ENCODE measurements around the gene NECTIN2. TPM values are rescaled to one million over a fixed set of nuclear protein-coding genes. Genes with fewer than 3 reads are reported as not detected.
"Not testable (repeated sequence)": the region's sequence is repeated elsewhere in the genome, so short reads cannot be mapped to it uniquely, and the experiment has no call there.

The NECTIN2 gene
- polyA plus RNA-seq, 3 donors from 2014 or later, result 0.09 to 0.34 TPM; not detected in 1

DNA sequence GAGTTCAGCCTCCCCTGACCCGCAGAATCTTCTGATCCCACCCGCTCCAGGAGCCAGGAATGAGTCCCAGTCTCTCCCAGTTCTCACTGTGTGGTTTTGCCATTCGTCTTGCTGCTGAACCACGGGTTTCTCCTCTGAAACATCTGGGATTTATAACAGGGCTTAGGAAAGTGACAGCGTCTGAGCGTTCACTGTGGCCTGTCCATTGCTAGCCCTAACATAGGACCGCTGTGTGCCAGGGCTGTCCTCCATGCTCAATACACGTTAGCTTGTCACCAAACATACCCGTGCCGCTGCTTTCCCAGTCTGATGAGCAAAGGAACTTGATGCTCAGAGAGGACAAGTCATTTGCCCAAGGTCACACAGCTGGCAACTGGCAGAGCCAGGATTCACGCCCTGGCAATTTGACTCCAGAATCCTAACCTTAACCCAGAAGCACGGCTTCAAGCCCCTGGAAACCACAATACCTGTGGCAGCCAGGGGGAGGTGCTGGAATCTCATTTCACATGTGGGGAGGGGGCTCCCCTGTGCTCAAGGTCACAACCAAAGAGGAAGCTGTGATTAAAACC is 58.4 kb downstream of the NECTIN2 start:
- Mint-ChIP-seq H3K27me3 (ENCODE audit: low read depth in 3 of 3) (peaks cover 5 to 14% (median 6%) of the 10 kb centered on the region in 3 donors), H3K4me1 (no peaks in the 10 kb centered on the region), H3K4me3 (no peak overlapping the region), H3K36me3 (peaks cover 0 to 7% (median 3%) of the 10 kb centered on the region in 3 donors), H3K9me3 (peaks cover 0 to 1% (median 0%) of the 10 kb centered on the region in 6 donors), H3K27ac (no peak overlapping the region)
- no peak for DNase-seq

GRCh38 chr19:44905437-44906160 is 59.5 kb downstream of the NECTIN2 start, which contains the start of gene APOE:
Gene APOE, plus strand, starts transcription at chr19:44905796. Its CDS starts 829 bp downstream, at chr19:44906625.
- H3K4me3 Mint-ChIP-seq, result peak within 1 kb of the TSS in 1 of 5 donors; percentile 31
- peaks cover 0 to 1% (median 0%) of the 10 kb centered on the region in 6 donors for H3K9me3 Mint-ChIP-seq
- no peaks in the 10 kb centered on the region for H3K4me1 Mint-ChIP-seq
- no peak within 1 kb of the TSS for H3K27ac Mint-ChIP-seq
- peaks cover 5 to 14% (median 6%) of the 10 kb centered on the region in 3 donors for H3K27me3 Mint-ChIP-seq (ENCODE audit: low read depth in 3 of 3)
- DNase-seq, result no peak
- H3K36me3 Mint-ChIP-seq, result peaks cover 0 to 7% (median 0%) of the 10 kb centered on the region in 3 donors

- no peak overlapping the region for H3K27ac Mint-ChIP-seq
- H3K9me3 Mint-ChIP-seq, result peaks cover 0 to 1% (median 0%) of the 10 kb centered on the region in 6 donors
- peaks cover 9 to 15% (median 13%) of the 10 kb centered on the region in 3 donors for H3K27me3 Mint-ChIP-seq (ENCODE audit: low read depth in 3 of 3)
- peaks cover 0 to 2% (median 0%) of the 10 kb centered on the region in 3 donors for H3K36me3 Mint-ChIP-seq
- H3K4me1 Mint-ChIP-seq, result no peaks in the 10 kb centered on the region
- H3K4me3 Mint-ChIP-seq, result no peak overlapping the region
- DNase-seq, result no peak
These were observed 61.5 kb downstream of the NECTIN2 start for GRCh38 chr19:44907613-44908012.

- no peak overlapping the region for H3K4me3 Mint-ChIP-seq
- peaks cover 9 to 19% (median 12%) of the 10 kb centered on the region in 3 donors for H3K27me3 Mint-ChIP-seq (ENCODE audit: low read depth in 3 of 3)
- H3K36me3 Mint-ChIP-seq, result no peaks in the 10 kb centered on the region
- no peak for DNase-seq
- H3K4me1 Mint-ChIP-seq, result no peaks in the 10 kb centered on the region
- no peak overlapping the region for H3K27ac Mint-ChIP-seq
- H3K9me3 Mint-ChIP-seq, result peaks cover 0 to 1% (median 0%) of the 10 kb centered on the region in 6 donors
These were observed 62.2 kb downstream of the NECTIN2 start for GRCh38 chr19:44908074-44908835.

GRCh38 chr19:44908836-44909261 is 62.8 kb downstream of the NECTIN2 start:
- no peak overlapping the region for H3K4me3 Mint-ChIP-seq
- H3K36me3 Mint-ChIP-seq, result no peaks in the 10 kb centered on the region
- H3K4me1 Mint-ChIP-seq, result peaks cover 0 to 3% of the 10 kb centered on the region in 2 donors
- peaks cover 0 to 1% (median 0%) of the 10 kb centered on the region in 6 donors for H3K9me3 Mint-ChIP-seq
- DNase-seq, result no peak
- H3K27me3 Mint-ChIP-seq (ENCODE audit: low read depth in 3 of 3), result peaks cover 9 to 22% (median 12%) of the 10 kb centered on the region in 3 donors
- no peak overlapping the region for H3K27ac Mint-ChIP-seq

- Mint-ChIP-seq H3K9me3 (peaks cover 0 to 1% (median 0%) of the 10 kb centered on the region in 6 donors), H3K27ac (no peak overlapping the region), H3K27me3 (ENCODE audit: low read depth in 3 of 3) (peaks cover 10 to 26% (median 12%) of the 10 kb centered on the region in 3 donors)
These were observed 63.7 kb downstream of the NECTIN2 start for GRCh38 chr19:44909775-44910174.

DNA sequence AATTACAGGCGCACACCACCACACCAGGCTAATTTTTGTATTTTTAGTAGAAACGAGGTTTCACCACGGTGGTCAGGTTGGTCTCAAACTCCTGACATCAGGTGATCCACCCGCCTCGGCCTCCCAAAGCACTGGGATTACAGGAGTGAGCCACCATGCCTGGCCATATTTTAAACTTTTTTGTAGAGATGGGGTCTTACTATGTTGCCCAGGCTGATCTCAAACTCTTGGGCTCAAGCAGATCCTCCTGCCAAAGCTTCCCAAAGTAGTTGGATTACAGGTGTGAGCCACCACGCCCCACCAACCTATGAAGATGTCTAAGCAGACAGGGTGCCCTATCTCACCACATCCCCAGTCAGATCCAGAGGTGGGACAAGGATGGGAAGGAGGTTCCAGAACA is 65.8 kb downstream of the NECTIN2 start:
- peaks cover 6 to 22% (median 13%) of the 10 kb centered on the region in 3 donors for H3K27me3 Mint-ChIP-seq (ENCODE audit: low read depth in 3 of 3)
- not testable (repeated sequence) for DNase-seq, H3K4me3 Mint-ChIP-seq, H3K9me3 Mint-ChIP-seq, H3K27ac Mint-ChIP-seq, H3K36me3 Mint-ChIP-seq, H3K4me1 Mint-ChIP-seq

More at GRCh38 chr19:44909775-44910174, 63.7 kb downstream of the NECTIN2 start:
- Mint-ChIP-seq H3K4me1 (peaks cover 2 to 7% of the 10 kb centered on the region in 2 donors), H3K36me3 (no peaks in the 10 kb centered on the region), H3K4me3 (no peak overlapping the region)
- DNase-seq, result no peak

DNA sequence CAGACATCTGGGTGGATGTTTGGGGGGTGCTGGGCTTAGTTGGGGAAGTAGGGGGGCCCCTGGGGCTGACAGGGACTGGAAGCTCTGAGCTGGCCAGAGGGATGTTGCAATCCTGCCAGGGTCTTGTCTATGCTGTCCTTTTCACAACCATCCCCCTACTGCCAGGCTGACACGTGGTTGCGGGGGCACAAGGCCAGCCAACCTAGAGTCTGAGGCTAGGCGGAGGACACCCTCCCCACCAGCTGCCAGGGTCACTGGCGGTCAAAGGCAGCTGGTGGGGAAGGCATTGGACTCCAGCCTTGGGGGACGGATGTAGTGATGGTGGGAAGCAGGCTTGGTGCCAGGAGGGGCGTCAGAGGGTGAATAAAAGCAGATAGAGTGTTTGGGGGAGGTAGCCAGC is 66.8 kb downstream of the NECTIN2 start:
- Mint-ChIP-seq H3K27me3 (ENCODE audit: low read depth in 3 of 3) (peaks cover 7 to 20% (median 13%) of the 10 kb centered on the region in 3 donors), H3K9me3 (peaks cover 0 to 1% (median 0%) of the 10 kb centered on the region in 6 donors), H3K4me3 (no peak overlapping the region), H3K4me1 (peaks cover 6 to 10% of the 10 kb centered on the region in 2 donors), H3K36me3 (no peaks in the 10 kb centered on the region), H3K27ac (peak overlapping the region in 1 of 6 donors; percentile 55)
- DNase-seq, result no peak

- Mint-ChIP-seq H3K27me3 (ENCODE audit: low read depth in 3 of 3) (peaks cover 5 to 20% (median 13%) of the 10 kb centered on the region in 3 donors), H3K4me3 (peak overlapping the region in 4 of 5 donors; percentile 38 to 84 (median 57)), H3K27ac (peak overlapping the region in 2 of 6 donors; percentile 17 to 73)
- not testable (repeated sequence) for H3K36me3 Mint-ChIP-seq, H3K9me3 Mint-ChIP-seq, DNase-seq, H3K4me1 Mint-ChIP-seq
These were observed 67.7 kb downstream of the NECTIN2 start for GRCh38 chr19:44913512-44914432.

GRCh38 chr19:44914433-44915206 is 68.5 kb downstream of the NECTIN2 start, which contains the start of gene APOC1:
Gene APOC1, plus strand, starts transcription at chr19:44914608. Its CDS starts 284 bp downstream, at chr19:44914892.
- peak; percentile 68 to 73 (median 73) for DNase-seq
- peaks cover 5 to 20% (median 15%) of the 10 kb centered on the region in 3 donors for H3K27me3 Mint-ChIP-seq (ENCODE audit: low read depth in 3 of 3)
- H3K27ac Mint-ChIP-seq, result peak within 1 kb of the TSS in 3 of 6 donors; percentile 49 to 82 (median 73)
- not testable (repeated sequence) for H3K4me1 Mint-ChIP-seq, H3K9me3 Mint-ChIP-seq, H3K36me3 Mint-ChIP-seq
- peak within 1 kb of the TSS; percentile 79 to 89 (median 84) for H3K4me3 Mint-ChIP-seq

- Mint-ChIP-seq H3K27ac (no peak overlapping the region), H3K4me3 (no peak overlapping the region), H3K36me3 (no peaks in the 10 kb centered on the region), H3K27me3 (ENCODE audit: low read depth in 3 of 3) (peaks cover 0 to 11% (median 0%) of the 10 kb centered on the region in 3 donors), H3K4me1 (peaks cover 0 to 6% of the 10 kb centered on the region in 2 donors), H3K9me3 (no peaks in the 10 kb centered on the region)
- no peak for DNase-seq
These were observed 78.2 kb downstream of the NECTIN2 start for GRCh38 chr19:44924243-44924725.

All from immature natural killer cell (primary cell).